HL-60 (cell line): ENCODE results near the gene KCTD4.

Experiments used
- GABPA ChIP-seq: IDR thresholded peaks from 2 replicates; pipeline ENCODE4 v1.6.1; 2012; ENCODE audit warnings: low read depth
- POLR2AphosphoS5 ChIP-seq: IDR thresholded peaks from 2 replicates; pipeline ENCODE4 v1.6.1; 2012; ENCODE audit warnings: low read depth
- TF ChIP-seq, protein P1 (sequence below): IDR thresholded peaks from one replicate; pipeline ENCODE4 v1.5.1; 2011; ENCODE audit warnings: low read length, control low read depth, inconsistent platforms; ENCODE audit not compliant: insufficient read depth
- TF ChIP-seq, protein P2 (sequence below): IDR thresholded peaks from 2 replicates; pipeline ENCODE4 v1.6.1; 2012; ENCODE audit warnings: low read depth; ENCODE audit not compliant: insufficient replicate concordance

DNA sequence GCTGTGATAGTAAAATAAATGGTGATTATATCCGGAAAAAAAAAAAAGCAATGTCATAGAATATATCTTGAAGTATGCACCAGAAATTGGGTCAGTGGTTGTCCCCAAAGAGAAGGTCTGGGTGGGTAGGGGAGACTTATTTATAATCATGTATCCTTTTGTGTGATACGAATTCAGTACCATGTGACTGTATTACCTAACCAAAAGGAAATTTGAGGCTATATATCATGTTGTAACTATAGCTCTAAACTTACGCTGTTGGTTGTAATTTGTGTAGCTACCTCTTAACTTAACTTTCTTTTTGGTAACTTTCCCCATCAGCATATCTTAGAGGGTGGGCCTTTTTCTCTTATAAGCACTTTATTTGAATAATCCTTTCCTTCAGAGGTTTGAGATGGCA, 25.2 kb upstream of the KCTD4 start:
- TF ChIP-seq, protein P1, sequence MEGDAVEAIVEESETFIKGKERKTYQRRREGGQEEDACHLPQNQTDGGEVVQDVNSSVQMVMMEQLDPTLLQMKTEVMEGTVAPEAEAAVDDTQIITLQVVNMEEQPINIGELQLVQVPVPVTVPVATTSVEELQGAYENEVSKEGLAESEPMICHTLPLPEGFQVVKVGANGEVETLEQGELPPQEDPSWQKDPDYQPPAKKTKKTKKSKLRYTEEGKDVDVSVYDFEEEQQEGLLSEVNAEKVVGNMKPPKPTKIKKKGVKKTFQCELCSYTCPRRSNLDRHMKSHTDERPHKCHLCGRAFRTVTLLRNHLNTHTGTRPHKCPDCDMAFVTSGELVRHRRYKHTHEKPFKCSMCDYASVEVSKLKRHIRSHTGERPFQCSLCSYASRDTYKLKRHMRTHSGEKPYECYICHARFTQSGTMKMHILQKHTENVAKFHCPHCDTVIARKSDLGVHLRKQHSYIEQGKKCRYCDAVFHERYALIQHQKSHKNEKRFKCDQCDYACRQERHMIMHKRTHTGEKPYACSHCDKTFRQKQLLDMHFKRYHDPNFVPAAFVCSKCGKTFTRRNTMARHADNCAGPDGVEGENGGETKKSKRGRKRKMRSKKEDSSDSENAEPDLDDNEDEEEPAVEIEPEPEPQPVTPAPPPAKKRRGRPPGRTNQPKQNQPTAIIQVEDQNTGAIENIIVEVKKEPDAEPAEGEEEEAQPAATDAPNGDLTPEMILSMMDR = no peak
- no peak for TF ChIP-seq POLR2AphosphoS5
- TF ChIP-seq, protein P2, sequence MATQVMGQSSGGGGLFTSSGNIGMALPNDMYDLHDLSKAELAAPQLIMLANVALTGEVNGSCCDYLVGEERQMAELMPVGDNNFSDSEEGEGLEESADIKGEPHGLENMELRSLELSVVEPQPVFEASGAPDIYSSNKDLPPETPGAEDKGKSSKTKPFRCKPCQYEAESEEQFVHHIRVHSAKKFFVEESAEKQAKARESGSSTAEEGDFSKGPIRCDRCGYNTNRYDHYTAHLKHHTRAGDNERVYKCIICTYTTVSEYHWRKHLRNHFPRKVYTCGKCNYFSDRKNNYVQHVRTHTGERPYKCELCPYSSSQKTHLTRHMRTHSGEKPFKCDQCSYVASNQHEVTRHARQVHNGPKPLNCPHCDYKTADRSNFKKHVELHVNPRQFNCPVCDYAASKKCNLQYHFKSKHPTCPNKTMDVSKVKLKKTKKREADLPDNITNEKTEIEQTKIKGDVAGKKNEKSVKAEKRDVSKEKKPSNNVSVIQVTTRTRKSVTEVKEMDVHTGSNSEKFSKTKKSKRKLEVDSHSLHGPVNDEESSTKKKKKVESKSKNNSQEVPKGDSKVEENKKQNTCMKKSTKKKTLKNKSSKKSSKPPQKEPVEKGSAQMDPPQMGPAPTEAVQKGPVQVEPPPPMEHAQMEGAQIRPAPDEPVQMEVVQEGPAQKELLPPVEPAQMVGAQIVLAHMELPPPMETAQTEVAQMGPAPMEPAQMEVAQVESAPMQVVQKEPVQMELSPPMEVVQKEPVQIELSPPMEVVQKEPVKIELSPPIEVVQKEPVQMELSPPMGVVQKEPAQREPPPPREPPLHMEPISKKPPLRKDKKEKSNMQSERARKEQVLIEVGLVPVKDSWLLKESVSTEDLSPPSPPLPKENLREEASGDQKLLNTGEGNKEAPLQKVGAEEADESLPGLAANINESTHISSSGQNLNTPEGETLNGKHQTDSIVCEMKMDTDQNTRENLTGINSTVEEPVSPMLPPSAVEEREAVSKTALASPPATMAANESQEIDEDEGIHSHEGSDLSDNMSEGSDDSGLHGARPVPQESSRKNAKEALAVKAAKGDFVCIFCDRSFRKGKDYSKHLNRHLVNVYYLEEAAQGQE = no peak
- no peak for TF ChIP-seq GABPA
